G401.6 (cell line): ENCODE measurements around the gene THSD4.
"Not testable (repeated sequence)": the region's sequence is repeated elsewhere in the genome, so short reads cannot be mapped to it uniquely, and the experiment has no call there.

ENCODE experiments used
- FAIRE-seq: peaks from 2 replicates; lab custom pipeline; 2012; peaks lifted over from hg19 to GRCh38; lab: Jason Lieb, UNC

THSD4 gene

DNA sequence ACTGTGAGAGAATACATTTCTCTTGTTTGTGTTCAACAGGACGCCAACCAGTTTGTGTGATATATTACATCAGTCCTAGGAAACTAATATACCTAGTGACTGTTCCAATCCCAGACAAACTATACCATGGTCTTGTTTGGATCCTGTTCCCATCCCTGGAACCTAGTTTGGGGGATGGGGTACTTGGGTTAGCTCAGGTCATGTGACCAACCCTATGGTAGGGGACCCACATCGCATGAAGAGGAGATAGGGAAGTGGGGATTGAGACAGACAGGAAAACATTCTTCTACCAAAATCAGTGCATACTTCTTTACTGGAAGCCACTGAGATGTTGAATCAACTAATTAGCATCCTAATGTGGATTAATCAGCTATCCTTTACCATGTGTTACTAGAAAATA, 146.1 kb downstream of the THSD4 start:
- no peak for FAIRE-seq

DNA sequence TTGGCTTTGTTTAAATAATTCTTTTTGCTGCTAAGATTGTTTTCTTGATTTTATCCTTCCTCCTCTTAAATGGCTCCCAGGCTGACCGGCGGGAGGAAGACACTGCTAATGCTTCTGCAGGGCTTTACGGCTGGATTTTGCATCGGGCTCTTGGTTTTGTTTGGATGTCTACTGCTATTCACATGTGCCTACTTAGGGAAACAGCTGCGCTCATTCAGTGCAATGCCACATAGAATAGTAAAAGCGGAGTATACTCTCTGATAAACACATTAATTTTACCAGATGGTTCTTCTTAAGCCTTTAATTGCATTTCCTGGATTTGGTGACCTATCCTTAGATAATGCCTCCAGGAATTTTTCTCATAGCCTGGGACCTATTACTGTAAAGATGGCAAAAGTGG, 146.6 kb downstream of the THSD4 start:
- no peak for FAIRE-seq

DNA sequence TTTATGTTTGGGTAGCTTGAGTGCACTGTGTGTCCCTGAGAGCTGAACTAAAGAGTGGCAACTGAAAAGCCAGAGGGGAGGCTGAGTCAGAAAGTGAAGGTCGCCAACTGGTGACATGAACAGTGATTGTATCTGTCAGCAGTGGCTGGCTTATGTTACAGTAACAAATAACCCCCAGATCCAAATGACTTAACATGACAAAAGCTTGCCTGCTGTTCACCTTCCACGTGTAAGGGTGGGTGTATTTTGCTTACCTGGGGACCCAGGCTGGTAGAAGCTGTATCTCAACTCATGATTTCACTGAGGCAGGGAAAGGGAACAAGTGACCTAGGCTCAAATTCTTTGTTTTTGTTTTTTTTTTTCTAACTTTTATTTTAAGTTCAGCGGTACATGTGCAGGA, 147.3 kb downstream of the THSD4 start:
- no peak for FAIRE-seq

DNA sequence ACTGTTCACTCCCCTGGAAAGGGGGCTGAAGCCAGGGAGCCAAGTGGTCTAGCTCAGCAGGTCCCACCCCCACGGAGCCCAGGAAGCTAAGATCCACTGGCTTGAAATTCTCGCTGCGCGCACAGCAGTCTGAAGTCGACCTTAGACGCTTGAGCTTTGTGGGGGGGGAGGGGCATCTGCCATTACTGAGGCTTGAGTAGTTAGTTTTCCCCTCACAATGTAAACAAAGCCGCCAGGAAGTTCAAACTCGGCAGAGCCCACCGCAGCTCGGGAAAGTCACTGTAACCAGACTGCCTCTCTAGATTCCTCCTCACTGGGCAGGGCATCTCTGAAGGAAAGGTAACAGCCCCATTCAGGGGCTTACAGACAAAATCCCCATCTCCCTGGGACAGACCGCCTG, 150.3 kb downstream of the THSD4 start:
- not testable (repeated sequence) for FAIRE-seq

DNA sequence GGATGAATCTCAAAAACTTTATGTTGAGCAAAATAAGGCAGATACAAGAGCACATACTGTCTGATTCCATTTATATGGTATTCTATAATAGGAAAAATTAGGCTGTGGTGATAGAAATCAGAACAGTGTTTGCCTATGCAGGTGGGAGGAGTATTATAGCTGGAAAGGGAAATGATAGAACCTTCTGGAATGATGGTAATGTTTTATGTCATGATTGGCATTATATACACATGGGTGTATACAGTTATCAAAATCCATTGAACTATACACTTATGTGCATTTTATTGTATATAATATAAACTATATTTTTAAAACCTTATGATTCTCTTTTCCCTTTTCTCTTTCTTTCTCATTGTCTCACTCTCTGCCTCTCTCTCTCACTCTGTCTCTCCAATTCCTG, 156.1 kb downstream of the THSD4 start:
- FAIRE-seq: no peak

DNA sequence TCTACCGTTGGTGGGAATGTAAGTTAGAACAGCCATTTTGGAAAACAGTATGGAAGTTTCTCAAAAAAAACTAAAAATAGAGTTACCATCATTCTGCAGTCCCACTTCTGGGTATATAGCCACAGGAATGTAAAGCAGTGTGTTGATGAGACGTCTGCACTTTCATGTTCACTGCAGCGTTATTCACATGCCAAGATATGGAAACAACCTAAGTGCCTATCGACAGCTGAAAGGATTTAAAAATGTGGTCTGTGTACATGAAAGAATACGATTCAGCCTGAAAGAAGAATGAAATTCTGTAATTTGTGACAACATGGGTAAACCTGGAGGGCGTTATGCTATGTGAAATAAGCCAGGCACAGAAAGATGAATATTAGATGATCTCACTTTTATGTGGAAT, 157.7 kb downstream of the THSD4 start:
- FAIRE-seq: no peak

DNA sequence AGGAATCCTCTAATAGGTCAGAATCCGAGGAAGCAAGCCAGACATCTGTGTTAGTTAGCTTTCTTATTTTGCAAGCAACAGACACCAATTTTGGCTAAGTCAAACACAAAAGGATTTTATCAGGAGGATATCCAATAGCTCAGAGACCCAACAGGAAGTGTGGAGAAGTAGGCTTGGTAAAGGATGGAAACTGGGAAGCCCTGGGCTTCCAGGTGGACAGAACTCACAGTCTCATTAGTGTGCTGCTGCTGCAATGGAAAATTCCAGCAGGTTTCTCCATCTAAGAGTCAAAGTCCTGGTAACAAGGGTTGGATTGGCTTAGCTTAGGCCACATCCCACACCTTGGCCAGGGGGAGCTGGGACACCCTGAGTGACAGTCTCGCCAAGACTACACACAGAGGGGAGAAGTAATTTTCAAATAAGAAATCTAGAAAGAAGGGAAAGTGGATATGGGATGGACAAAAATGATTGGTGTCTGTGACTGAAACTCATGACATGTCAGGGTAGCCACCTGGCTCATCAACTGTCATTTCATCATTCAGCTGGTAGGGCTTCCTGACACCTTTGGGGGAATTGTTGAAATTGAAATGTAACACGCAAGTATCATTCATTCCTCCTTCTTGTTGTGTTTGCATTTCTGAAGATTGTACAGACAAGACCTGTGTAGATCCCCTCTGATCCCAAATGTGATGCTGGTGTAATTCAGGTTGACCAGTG, 158.6 kb downstream of the THSD4 start:
- no peak for FAIRE-seq

DNA sequence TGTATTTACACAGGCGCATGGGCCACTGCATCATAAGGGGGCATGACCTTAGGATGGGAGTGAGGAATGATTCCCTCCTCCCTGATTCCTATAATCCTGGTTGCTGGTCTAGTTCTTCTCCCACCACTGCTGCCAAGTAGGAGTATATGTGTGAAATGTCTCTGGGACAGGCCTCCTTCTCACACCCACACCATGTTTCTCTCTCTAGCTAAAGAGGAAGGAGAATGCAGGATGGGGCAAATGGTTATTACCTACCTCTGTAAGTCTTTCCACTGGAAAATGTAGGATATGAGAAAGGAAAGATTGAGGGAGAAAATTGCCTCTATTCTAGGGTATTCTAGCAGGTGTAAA, 159.2 kb downstream of the THSD4 start:
- no peak for FAIRE-seq

DNA sequence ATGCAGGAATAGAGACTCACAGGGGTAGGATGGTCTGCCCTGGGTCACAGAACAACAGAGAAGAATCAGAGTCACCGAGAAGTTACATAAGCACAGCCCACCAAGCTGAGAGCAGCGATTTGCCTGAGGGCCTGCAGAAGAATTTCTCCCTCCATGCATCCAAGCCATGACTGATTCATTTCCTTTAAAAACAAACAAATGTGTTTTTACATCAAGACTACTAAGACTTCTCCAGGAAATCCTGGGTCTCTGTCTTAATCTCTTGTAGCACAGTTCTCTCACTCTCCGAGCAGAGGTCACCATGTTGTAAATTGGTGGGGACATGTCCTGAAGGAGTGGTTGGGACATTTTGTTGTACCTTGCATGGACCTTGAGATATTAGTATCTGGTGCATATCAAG, 159.8 kb downstream of the THSD4 start:
- FAIRE-seq: no peak

DNA sequence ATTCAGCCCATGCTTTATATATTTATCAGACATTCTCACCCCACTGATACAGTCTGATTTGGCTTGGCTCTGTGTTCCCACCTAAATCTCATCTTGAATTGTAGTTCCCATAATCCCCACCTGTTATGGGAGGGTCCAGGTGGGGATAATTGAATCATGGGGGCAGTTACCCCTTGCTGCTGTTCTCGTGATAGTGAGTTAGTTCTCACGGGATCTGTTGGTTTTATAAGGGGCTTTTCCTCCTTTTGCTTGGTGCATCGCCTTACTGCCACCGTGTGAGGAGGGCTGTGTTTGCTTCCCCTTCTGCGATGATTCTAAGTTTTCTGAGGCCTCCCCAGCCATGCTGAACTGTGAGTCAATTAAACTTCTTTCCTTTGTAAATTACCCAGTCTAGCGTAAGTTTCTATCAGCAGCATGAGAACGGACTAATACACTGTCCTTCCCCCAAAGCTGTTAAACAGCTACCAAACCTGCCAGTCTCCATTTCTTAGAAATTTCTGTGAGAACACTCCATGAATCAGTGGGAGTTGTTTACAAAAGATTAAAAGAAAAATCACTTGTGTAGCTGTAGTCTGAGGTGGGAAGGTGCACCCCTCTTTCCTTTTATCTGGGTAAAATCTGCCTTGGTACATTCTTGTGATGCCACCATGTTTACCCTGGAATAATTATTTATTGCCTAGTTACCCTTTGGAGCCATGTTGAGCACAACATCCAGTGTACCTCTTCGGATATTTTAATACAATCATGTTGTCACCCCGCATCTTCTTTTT, 160.5 kb downstream of the THSD4 start:
- FAIRE-seq: no peak

DNA sequence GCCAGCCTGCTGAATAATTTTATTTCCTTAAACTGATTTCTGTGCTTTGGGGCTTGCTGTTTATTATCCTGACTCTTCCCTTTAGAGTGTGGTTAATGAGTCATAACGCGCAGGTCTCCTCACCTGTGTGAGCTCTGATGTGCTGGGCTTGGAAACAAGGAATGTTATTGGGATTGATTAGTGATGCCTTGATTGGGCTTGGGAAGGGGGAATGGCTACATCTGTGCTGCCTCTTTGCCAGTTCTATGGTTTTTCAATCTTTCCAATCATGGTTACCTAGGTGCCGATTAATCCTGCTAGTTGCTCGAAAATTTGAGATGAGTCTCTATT, 161.0 kb downstream of the THSD4 start:
- FAIRE-seq: no peak

DNA sequence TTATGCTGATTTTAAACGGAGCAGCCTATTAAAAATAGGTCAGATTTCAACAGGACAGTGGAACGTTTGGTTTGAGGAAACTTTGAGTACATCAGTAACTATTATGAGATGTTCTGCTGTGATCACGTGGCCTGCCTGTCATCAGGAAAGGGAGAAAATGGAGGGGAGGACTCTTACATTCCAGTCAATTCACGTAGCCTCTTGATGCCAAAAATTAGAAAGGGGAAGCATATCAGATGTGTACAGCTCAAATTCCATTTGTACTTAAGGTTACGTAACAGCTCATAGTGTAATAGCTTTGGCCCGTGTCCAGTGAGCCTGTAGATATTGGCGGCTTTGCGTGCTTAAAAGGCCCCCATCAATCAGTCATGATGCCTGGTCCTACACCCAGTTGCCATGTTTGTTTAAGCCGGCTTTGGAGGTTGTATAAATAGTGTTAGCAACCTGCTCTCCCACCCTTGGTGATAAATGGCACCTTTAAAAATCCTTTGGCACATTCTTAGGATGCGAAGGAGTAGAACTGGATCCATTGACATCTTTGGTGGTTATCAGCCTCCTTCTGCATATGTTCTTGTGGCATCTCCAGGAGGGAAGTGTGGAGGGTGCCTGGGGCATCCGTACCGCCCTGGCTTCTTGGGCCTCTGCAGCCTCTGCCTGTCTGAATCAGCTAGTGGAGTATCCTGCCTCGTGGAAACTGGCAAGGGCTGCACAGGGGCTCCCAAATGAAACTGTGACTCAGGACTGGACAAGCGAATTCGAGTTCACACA, 163.9 kb downstream of the THSD4 start:
- FAIRE-seq: no peak

DNA sequence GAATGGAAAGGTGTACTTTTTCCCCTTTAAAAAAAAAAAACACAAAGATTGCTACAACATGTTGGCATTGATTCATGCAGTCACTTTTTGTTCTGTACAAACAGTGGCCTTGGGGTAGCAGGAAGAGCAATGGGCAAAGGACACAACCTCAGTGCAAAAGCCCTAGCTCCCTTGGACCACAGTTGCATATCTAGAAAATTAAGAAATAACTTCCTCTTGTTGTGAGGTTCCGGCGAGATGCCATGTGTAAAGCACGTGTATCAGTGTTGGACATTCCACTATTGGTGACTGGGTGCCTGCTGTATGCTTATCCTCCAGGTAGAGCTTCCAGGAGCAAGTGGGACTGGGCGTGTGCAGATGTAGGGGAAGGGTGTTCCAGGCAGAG, 164.5 kb downstream of the THSD4 start:
- no peak for FAIRE-seq

DNA sequence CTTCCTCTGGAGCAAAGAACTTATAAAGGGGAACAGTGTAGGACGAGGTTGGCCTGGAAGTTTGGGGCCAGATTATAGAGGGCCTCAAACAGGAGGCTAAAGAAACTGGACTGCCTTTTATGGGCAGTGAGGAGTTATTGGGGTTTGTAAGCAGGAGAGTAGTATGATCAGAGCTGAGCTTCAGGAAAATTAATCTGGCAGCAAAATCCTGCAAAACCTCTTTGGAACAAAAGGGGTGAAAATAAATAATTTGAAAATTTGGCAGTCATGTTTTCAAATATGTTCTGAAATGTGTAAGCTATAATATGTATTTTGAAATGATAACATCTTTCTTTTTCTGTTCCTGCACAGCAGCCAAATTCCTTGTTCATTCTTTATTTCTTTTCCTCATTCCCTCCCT, 164.9 kb downstream of the THSD4 start:
- no peak for FAIRE-seq

DNA sequence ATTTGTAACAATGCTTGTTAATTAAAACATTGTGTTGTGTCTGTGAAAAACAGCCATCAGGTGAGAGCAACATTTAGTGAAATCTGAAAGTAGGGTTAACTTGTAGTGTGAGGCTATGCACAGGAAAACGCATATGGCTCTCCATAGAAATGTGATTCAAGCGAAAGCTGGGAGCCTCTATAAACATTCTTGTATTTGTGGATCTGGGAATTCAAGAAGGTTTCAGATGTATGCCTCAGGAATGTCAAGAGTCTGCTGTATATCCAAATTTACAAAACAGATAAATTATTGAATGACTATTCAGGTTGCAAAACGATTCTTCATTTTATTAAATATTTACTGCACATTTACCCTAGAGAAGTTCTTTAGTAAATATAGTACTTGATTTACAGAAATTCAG, 166.0 kb downstream of the THSD4 start:
- no peak for FAIRE-seq

DNA sequence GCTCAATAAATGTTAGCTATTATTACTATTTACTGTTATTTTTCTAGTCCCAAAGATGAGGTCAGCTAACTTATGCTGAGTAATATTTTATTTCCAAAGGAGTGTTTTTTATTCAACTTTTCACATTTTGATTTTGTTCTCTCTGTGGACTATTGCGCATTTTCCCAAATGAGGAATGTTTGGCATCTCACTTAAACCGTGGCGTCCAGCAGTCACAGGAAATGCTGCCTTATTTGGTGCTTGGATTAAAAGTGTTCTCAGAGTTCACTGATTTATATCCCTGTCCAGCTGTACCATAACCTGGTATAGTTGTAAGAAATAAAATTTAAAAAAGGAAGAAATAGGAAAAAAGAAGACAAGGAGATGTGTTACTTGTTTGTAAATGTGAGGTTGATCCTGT, 166.8 kb downstream of the THSD4 start:
- FAIRE-seq: no peak

DNA sequence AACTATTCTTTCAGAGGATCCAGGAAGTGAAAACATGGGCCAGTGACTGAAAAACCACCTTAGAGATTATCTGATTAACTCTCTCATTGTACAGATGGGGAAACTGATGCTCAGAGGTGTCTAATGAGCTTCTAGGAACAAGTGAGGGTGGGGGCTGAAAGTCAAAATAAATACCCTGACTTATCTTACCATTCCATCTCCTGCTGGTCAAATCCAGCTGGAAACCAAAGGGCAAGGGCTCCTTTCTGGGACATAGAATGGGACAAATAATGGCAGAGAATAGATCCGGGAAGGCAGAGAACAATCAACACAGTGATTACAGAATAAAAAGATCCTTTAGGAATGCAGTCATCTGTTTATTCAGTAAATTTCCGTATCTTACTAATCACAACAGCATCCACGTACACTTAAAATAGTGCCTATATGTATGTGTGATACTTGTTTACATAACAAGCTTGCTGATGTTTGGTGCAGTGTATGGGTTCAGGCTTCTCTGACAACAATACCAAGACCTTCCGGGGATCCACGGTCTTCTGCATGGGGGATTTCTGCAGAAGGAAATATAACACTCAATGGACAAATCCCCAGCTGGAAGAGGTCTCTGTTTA, 173.2 kb downstream of the THSD4 start:
- FAIRE-seq: no peak

DNA sequence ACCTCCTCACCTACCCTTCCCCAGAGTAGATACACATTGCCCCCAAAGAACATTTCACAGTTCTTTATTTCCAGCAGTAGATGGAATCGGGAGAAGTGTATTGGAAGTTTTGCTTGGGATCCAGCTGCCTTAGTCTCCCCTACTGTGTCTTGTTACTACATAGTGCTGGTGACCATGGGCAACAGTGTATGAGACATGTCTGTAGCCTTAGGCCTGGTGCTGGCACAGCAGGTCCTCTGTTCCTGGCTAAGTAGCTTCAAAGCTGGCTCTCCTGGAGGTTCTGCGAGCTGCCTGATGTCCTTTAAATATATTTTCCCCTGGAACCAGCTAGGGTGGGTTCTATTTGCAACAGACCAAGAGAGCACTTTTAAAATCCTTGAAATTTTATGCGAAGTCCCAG, 174.7 kb downstream of the THSD4 start:
- no peak for FAIRE-seq

DNA sequence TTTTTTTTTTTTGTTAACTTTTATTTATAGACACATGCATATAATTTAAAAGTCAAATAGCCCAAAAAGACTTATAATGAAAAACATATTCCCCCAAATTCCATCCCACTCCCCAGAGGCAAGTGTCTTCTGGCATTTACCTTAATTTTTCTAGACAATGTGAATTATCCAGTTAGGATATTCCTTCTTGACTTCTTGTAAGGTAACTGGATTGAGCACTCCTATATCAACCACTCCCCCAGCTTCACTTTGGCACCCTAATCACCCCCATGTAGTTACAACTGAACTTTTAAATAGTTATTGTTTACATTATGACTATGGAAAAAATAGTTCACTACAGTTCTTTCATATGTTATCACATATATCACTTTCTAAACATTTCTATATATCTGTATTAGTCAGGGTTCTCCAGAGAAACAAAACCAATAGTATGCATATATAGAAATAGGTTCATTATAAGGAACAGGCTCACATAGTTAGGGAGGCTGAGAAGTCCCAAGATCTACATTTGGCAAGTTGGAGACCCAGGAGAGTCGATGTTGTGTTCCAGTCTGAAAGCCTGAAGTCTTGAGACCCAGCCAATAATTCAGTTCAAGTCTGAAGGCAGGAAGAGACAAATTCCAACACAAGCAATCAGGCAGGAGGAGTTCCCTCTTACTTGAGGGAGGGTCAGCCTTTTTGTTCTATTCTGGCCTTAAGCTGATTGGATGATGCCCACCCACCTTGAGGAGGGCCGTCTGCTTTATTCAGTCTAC, 175.8 kb downstream of the THSD4 start:
- FAIRE-seq: no peak

DNA sequence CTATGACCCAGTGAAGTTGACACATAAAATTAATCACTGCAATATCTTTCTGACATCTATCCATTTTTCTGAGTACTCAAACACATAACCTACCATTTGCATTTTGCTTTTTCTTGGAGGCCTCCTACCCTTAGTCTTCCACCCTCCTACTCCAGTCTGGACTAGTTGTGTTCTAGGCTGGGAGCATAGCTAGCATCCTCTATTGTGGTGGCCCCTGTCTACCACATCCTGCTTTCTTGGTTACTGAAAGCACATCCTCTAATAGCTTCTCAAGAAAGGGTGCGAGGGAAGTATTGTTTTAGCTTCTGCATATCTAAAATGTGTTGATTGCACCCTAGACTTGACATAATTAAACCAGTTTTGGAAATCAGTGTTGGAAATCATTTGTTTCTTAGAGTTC, 176.5 kb downstream of the THSD4 start:
- FAIRE-seq: no peak

DNA sequence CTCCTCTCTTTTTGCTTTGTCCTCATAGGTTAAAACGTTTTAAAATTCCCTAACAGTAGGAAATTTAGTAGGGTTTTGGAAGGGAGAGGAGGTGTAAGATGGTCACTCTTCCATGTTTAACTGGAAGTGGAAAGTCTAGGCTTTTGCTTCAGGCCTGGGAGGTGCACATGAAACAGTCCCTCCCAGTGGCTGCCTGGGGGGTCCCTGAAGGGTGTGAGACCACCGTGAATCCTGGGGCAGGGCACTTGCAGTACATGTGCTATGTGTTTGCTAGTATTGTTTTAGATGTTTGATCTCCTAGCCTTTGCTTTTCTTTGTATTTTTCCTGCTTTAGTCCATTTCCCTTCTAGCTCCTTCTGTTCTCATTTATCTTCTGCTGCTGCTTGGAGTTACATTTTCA, 178.5 kb downstream of the THSD4 start:
- FAIRE-seq: no peak

DNA sequence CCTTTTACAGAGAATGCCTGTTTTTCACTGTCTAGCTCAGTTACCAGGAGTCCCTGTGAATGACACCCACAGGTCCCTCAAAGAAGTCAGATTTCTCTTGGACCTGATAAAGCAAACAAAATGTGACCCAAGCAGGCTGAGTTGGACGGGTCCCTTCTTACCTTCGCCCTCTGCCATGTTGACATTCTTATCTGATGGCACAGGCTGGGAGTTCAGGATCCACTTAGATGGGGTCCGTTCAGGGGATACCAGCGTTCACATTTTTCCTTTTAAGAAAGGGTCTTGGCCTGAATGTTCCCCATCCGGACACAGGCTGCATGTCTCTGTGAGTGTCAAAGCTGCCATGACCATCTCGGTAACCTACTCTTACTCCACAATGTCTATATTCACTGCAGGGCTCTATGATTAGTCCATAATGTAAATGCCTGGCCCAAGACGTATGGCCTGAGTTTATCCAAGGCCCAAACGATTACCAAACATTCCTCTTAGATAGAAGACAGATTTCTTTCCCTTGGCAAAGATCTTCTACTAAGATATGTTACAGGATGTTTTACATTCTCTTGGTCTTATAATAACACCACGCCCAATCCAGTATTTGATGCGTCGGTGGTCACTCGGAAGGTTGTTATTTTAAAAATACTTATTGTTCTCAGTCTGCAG, 179.1 kb downstream of the THSD4 start:
- FAIRE-seq: no peak
